Measurements from ENCODE around the gene CYP24A1.

DNA sequence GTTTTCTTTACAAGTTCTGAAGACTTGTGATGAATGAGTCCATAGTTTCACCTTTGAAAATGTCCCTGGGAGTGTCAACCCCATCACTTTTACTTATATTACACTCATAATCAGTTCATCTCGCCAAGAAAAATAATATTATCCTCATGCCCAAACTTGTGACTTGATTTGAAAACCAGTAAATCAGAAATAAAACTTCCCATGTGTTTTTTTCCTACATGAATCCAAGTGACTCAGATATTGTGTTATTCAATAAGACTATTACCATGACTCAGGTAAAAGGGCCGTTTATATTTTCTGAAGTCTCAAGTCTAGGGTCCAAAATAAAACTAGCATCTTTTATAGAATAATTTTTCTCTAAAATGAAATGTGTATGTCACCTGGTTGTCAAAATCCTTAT, 15.8 kb upstream of the CYP24A1 start:
- TF ChIP-seq CTCF (IDR thresholded peaks at IDR 0.05) (no peak), POLR2A (IDR thresholded peaks at IDR 0.05) (no peak)
